Measurements from ENCODE around the gene MEGF11. TPM values are rescaled to one million over a fixed set of nuclear protein-coding genes. Genes with fewer than 3 reads are reported as not detected.
"Not testable (repeated sequence)": the region's sequence is repeated elsewhere in the genome, so short reads cannot be mapped to it uniquely, and the experiment has no call there.

The MEGF11 gene
- total RNA-seq, 1 donor from 2014 or later: not detected

GRCh38 chr15:66245832-66246231 is 7.7 kb downstream of the MEGF11 start:
- H3K4me1 Mint-ChIP-seq (ENCODE audit: low read depth); H3K9me3 Mint-ChIP-seq; DNase-seq (ENCODE audit: low spot score); intact Hi-C loops (cut with micrococcal nuclease); H3K36me3 Mint-ChIP-seq (ENCODE audit: low read depth); H3K4me3 Mint-ChIP-seq; H3K27ac Mint-ChIP-seq: not testable (repeated sequence)
- peaks cover 48% of the 10 kb centered on the region for H3K27me3 Mint-ChIP-seq (ENCODE audit: insufficient read depth)

GRCh38 chr15:66241908-66242285 is 11.7 kb downstream of the MEGF11 start:
- no peak overlapping the region for H3K27ac Mint-ChIP-seq
- H3K4me1 Mint-ChIP-seq (ENCODE audit: low read depth): no peaks in the 10 kb centered on the region
- H3K9me3 Mint-ChIP-seq: no peaks in the 10 kb centered on the region
- intact Hi-C loops (cut with micrococcal nuclease): no loop called here
- peaks cover 17% of the 10 kb centered on the region for H3K27me3 Mint-ChIP-seq (ENCODE audit: insufficient read depth)
- no peaks in the 10 kb centered on the region for H3K36me3 Mint-ChIP-seq (ENCODE audit: low read depth)
- no peak overlapping the region for H3K4me3 Mint-ChIP-seq
- no peak for DNase-seq (ENCODE audit: low spot score)

GRCh38 chr15:66241087-66241907 is 12.3 kb downstream of the MEGF11 start:
- H3K27me3 Mint-ChIP-seq (ENCODE audit: insufficient read depth): peaks cover 16% of the 10 kb centered on the region
- H3K27ac Mint-ChIP-seq: no peak overlapping the region
- no peaks in the 10 kb centered on the region for H3K36me3 Mint-ChIP-seq (ENCODE audit: low read depth)
- H3K4me3 Mint-ChIP-seq: no peak overlapping the region
- H3K4me1 Mint-ChIP-seq (ENCODE audit: low read depth): no peaks in the 10 kb centered on the region
- intact Hi-C loops (cut with micrococcal nuclease): no loop called here
- no peak for DNase-seq (ENCODE audit: low spot score)
- H3K9me3 Mint-ChIP-seq: no peaks in the 10 kb centered on the region

- no peak overlapping the region for H3K4me3 Mint-ChIP-seq
- H3K27ac Mint-ChIP-seq: no peak overlapping the region
- H3K36me3 Mint-ChIP-seq (ENCODE audit: low read depth): no peaks in the 10 kb centered on the region
- peaks cover 11% of the 10 kb centered on the region for H3K27me3 Mint-ChIP-seq (ENCODE audit: insufficient read depth)
- H3K4me1 Mint-ChIP-seq (ENCODE audit: low read depth): no peaks in the 10 kb centered on the region
- H3K9me3 Mint-ChIP-seq: no peaks in the 10 kb centered on the region
- intact Hi-C loops (cut with micrococcal nuclease): no loop called here
- DNase-seq (ENCODE audit: low spot score): no peak
Measured at GRCh38 chr15:66240240-66240794, 13.2 kb downstream of the MEGF11 start.

- H3K4me3 Mint-ChIP-seq: no peak overlapping the region
- intact Hi-C loops (cut with micrococcal nuclease): no loop called here
- no peaks in the 10 kb centered on the region for H3K9me3 Mint-ChIP-seq
- no peaks in the 10 kb centered on the region for H3K4me1 Mint-ChIP-seq (ENCODE audit: low read depth)
- H3K27me3 Mint-ChIP-seq (ENCODE audit: insufficient read depth): peaks cover 5% of the 10 kb centered on the region
- H3K36me3 Mint-ChIP-seq (ENCODE audit: low read depth): no peaks in the 10 kb centered on the region
- no peak for DNase-seq (ENCODE audit: low spot score)
- H3K27ac Mint-ChIP-seq: no peak overlapping the region
Measured at GRCh38 chr15:66239514-66239913, 14.0 kb downstream of the MEGF11 start.

- intact Hi-C loops (cut with micrococcal nuclease): no loop called here
- H3K4me1 Mint-ChIP-seq (ENCODE audit: low read depth): no peaks in the 10 kb centered on the region
- no peaks in the 10 kb centered on the region for H3K36me3 Mint-ChIP-seq (ENCODE audit: low read depth)
- H3K27me3 Mint-ChIP-seq (ENCODE audit: insufficient read depth): peaks cover 7% of the 10 kb centered on the region
- DNase-seq (ENCODE audit: low spot score): no peak
- no peak overlapping the region for H3K27ac Mint-ChIP-seq
- no peaks in the 10 kb centered on the region for H3K9me3 Mint-ChIP-seq
- H3K4me3 Mint-ChIP-seq: no peak overlapping the region
Measured at GRCh38 chr15:66238318-66238717, 15.2 kb downstream of the MEGF11 start.

- peaks cover 8% of the 10 kb centered on the region for H3K27me3 Mint-ChIP-seq (ENCODE audit: insufficient read depth)
- no peaks in the 10 kb centered on the region for H3K9me3 Mint-ChIP-seq
- intact Hi-C loops (cut with micrococcal nuclease): no loop called here
- no peak overlapping the region for H3K4me3 Mint-ChIP-seq
- no peaks in the 10 kb centered on the region for H3K36me3 Mint-ChIP-seq (ENCODE audit: low read depth)
- no peak overlapping the region for H3K27ac Mint-ChIP-seq
- no peaks in the 10 kb centered on the region for H3K4me1 Mint-ChIP-seq (ENCODE audit: low read depth)
- no peak for DNase-seq (ENCODE audit: low spot score)
Measured at GRCh38 chr15:66237513-66238235, 15.9 kb downstream of the MEGF11 start.

- intact Hi-C loops (cut with micrococcal nuclease): no loop called here
- no peak overlapping the region for H3K27ac Mint-ChIP-seq
- no peak overlapping the region for H3K4me3 Mint-ChIP-seq
- H3K36me3 Mint-ChIP-seq (ENCODE audit: low read depth): no peaks in the 10 kb centered on the region
- DNase-seq (ENCODE audit: low spot score): no peak
- no peaks in the 10 kb centered on the region for H3K9me3 Mint-ChIP-seq
- H3K27me3 Mint-ChIP-seq (ENCODE audit: insufficient read depth): peaks cover 8% of the 10 kb centered on the region
- no peaks in the 10 kb centered on the region for H3K4me1 Mint-ChIP-seq (ENCODE audit: low read depth)
Measured at GRCh38 chr15:66236806-66237375, 16.7 kb downstream of the MEGF11 start.

GRCh38 chr15:66235866-66236265 is 17.7 kb downstream of the MEGF11 start:
- H3K4me3 Mint-ChIP-seq: no peak overlapping the region
- DNase-seq (ENCODE audit: low spot score): no peak
- no peaks in the 10 kb centered on the region for H3K9me3 Mint-ChIP-seq
- H3K27me3 Mint-ChIP-seq (ENCODE audit: insufficient read depth): peaks cover 8% of the 10 kb centered on the region
- H3K27ac Mint-ChIP-seq: no peak overlapping the region
- intact Hi-C loops (cut with micrococcal nuclease): no loop called here
- H3K4me1 Mint-ChIP-seq (ENCODE audit: low read depth): no peaks in the 10 kb centered on the region
- no peaks in the 10 kb centered on the region for H3K36me3 Mint-ChIP-seq (ENCODE audit: low read depth)

GRCh38 chr15:66234798-66235197 is 18.8 kb downstream of the MEGF11 start:
- peaks cover 8% of the 10 kb centered on the region for H3K27me3 Mint-ChIP-seq (ENCODE audit: insufficient read depth)
- no peak overlapping the region for H3K27ac Mint-ChIP-seq

GRCh38 chr15:66233487-66234415 is 19.8 kb downstream of the MEGF11 start:
- Mint-ChIP-seq H3K27ac (no peak overlapping the region), H3K4me3 (no peak overlapping the region), H3K4me1 (ENCODE audit: low read depth) (no peaks in the 10 kb centered on the region), H3K36me3 (ENCODE audit: low read depth) (no peaks in the 10 kb centered on the region), H3K9me3 (no peaks in the 10 kb centered on the region), H3K27me3 (ENCODE audit: insufficient read depth) (peaks cover 10% of the 10 kb centered on the region)
- intact Hi-C loops (cut with micrococcal nuclease): no loop called here
- no peak for DNase-seq (ENCODE audit: low spot score)

More at GRCh38 chr15:66234798-66235197, 18.8 kb downstream of the MEGF11 start:
- H3K4me1 Mint-ChIP-seq (ENCODE audit: low read depth): no peaks in the 10 kb centered on the region
- no peaks in the 10 kb centered on the region for H3K9me3 Mint-ChIP-seq
- intact Hi-C loops (cut with micrococcal nuclease): no loop called here
- no peak for DNase-seq (ENCODE audit: low spot score)
- no peaks in the 10 kb centered on the region for H3K36me3 Mint-ChIP-seq (ENCODE audit: low read depth)
- no peak overlapping the region for H3K4me3 Mint-ChIP-seq

- H3K27me3 Mint-ChIP-seq (ENCODE audit: insufficient read depth): peaks cover 9% of the 10 kb centered on the region
- intact Hi-C loops (cut with micrococcal nuclease): no loop called here
- no peaks in the 10 kb centered on the region for H3K36me3 Mint-ChIP-seq (ENCODE audit: low read depth)
- no peak overlapping the region for H3K27ac Mint-ChIP-seq
- no peak overlapping the region for H3K4me3 Mint-ChIP-seq
- no peaks in the 10 kb centered on the region for H3K4me1 Mint-ChIP-seq (ENCODE audit: low read depth)
- no peak for DNase-seq (ENCODE audit: low spot score)
- no peaks in the 10 kb centered on the region for H3K9me3 Mint-ChIP-seq
Measured at GRCh38 chr15:66232267-66232625, 21.3 kb downstream of the MEGF11 start.

All from activated T-helper 1 cell treated with anti-CD3 and anti-CD28 coated beads, Interleukin-12 subunit alpha, Interleukin-12 subunit beta, Interleukin-2, Interleukin-4 antibody, amounts not matched to agents 30 ng/mL and 10 ng/mL and 1 ng/mL, durations not matched to agents 14 hours and 24 hours and 36 hours (primary cell).